GM12873 (cell line): Measurements from ENCODE around the gene ALKBH2.

Source experiments
- TF ChIP-seq, protein P1 (sequence below): IDR thresholded peaks from 2 replicates; pipeline ENCODE4 v1.5.1; 2012; ENCODE audit warnings: low read depth, mild to moderate bottlenecking, moderate library complexity, low read length, control low read depth; ENCODE audit not compliant: insufficient read depth; ENCODE audit errors: missing control alignments

ALKBH2 gene

DNA sequence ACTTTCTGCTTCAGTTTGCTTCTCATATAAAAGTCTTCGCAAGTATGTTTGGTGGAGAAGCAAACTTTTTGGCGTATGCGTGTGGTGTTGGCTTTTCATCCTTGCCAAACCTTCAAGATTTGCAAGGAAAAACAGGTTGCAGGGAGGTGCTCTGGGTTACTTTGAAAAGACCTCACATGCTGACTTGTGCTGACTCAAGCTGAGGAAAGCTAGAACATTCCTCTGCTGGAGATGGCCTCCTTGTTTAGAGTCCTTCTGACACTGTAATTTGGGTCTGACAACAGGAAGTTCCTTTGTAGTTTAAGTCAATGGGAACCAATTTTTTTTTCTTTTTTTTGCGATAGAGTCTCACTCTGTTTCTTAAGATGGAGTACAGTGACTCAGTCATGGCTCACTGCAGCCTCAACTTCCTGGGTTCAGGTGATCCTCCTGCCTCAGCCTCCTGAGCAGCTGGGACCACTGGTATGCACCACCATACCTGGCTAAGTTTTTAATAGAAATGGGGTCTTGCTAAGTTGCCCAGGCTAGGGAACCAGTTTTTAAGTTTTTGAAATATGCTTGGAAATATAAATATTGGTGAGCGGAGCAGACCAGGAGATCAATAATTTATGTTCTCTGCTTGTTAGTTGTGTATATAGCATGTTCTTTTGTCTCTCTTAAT lies 20.5 kb upstream of the ALKBH2 start:
- TF ChIP-seq, protein P1, sequence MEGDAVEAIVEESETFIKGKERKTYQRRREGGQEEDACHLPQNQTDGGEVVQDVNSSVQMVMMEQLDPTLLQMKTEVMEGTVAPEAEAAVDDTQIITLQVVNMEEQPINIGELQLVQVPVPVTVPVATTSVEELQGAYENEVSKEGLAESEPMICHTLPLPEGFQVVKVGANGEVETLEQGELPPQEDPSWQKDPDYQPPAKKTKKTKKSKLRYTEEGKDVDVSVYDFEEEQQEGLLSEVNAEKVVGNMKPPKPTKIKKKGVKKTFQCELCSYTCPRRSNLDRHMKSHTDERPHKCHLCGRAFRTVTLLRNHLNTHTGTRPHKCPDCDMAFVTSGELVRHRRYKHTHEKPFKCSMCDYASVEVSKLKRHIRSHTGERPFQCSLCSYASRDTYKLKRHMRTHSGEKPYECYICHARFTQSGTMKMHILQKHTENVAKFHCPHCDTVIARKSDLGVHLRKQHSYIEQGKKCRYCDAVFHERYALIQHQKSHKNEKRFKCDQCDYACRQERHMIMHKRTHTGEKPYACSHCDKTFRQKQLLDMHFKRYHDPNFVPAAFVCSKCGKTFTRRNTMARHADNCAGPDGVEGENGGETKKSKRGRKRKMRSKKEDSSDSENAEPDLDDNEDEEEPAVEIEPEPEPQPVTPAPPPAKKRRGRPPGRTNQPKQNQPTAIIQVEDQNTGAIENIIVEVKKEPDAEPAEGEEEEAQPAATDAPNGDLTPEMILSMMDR = no peak

DNA sequence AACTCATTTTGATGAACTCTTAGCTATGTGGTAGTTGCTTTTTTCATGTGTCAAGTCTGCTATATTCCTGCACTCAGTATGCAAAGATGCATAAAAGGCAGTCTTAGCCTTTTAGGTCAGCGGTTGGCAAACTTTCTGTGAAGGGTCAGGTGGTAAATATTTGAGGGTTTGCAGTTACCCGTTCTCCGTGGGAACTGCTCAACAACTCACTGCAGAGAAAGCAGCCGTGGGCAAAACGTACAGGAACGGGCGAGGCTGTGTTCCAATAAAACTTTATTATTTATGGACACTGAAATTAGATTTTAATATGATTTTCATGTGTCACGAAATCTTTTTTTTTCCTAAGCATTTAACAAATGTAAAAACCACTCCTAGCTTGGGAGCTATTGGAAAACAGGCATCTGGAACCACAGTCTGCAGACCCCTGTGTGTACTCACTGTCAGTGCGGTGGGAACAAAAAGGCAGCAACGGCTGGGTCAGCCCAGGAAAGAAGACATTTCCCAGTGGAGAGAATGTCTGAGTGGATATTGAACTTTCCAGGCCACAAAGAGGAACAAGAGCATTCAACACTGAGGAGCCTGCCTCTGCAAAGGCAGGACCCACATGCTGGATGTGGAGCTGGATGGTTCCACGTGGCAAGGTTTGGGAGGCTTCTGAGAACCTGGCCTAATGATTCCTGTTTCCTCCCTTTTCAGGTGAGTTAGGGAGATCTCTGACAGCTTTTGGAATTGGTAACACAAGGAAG lies 19.6 kb upstream of the ALKBH2 start:
- TF ChIP-seq, protein P1 = no peak

- TF ChIP-seq, protein P1 = no peak
Observed at GRCh38 chr12:109110988-109111495, 17.8 kb upstream of the ALKBH2 start.

DNA sequence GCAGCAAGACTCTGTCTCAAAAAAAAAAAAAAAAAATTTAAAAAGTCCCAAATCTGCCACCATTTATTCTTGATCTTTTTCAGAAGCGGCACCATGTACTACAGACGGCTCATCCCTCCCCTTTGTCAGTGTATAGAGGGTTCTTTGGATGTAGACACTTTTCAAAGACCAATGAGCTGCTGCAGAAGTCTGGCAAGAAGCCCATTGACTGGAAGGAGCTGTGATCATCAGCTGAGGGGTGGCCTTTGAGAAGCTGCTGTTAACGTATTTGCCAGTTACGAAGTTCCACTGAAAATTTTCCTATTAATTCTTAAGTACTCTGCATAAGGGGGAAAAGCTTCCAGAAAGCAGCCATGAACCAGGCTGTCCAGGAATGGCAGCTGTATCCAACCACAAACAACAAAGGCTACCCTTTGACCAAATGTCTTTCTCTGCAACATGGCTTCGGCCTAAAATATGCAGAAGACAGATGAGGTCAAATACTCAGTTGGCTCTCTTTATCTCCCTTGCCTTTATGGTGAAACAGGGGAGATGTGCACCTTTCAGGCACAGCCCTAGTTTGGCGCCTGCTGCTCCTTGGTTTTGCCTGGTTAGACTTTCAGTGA lies 16.6 kb upstream of the ALKBH2 start:
- TF ChIP-seq, protein P1 = no peak

DNA sequence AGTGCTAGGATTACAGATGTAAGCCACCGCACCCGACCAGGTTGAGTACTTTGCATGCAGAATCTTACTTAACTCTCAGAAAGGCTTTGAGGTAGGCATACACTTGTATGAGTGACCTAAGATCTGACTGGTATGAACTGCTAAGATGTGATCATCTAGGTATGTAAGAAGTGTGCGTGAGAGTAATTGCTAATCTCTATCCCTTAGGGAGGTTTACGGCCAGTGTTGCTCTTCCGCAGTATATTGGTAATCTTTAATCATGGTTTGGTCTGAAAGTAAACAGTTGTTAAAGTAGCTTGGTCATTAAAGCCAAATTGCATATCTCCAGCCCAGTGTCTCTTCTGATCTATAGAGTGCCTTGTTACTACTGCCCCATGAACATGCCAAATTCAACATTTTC lies 11.9 kb upstream of the ALKBH2 start:
- TF ChIP-seq, protein P1 = no peak

DNA sequence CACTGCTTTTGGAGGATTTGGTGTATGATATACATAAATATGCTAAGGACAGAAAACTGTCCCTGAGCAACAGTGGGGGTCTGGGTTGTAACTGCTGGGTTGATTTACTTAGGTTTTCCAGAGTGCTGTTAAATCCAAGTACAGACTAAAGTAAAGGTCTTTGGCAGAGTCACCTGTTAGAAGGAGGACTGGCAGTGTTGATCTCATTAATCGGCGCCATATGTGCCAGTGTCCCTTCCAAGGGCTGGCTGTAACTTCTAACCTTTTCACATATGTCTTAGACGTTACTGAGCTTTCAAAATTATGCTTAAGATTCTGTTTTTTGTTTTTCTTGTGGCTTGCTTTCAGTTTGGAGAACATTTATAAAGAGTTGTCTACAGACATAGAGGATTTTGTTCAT lies 9.2 kb upstream of the ALKBH2 start:
- TF ChIP-seq, protein P1 = no peak

- TF ChIP-seq, protein P1 = no peak
Observed at GRCh38 chr12:109100741-109101140, 7.5 kb upstream of the ALKBH2 start.
